HEK293 (cell line): ENCODE measurements around the gene CCNT2.
"Not testable (repeated sequence)": the region's sequence is repeated elsewhere in the genome, so short reads cannot be mapped to it uniquely, and the experiment has no call there.

Experiments
- CTCF ChIA-PET: fragments of 350-600 bp; formaldehyde crosslinking; extraction: SDS; loops from one replicate; lab custom pipeline; 2021; ENCODE audit warnings: antibody characterized with exemption; lab: Yijun Ruan, JAX
- POLR2A ChIA-PET: fragments of 300-600 bp; formaldehyde crosslinking; extraction: SDS; loops from one replicate; lab custom pipeline; 2020; ENCODE audit warnings: antibody characterized with exemption, inconsistent platforms; lab: Yijun Ruan, JAX
- H3K27ac ChIP-seq: fragments of 200-500 bp; sonication (Bioruptor generic); 2 replicates; pipeline ENCODE4 v1.5.1; 2014; ENCODE audit warnings: low read depth, low read length, control low read depth, inconsistent platforms; ENCODE audit errors: extremely low read depth
- H3K36me3 ChIP-seq, 2 experiments: fragments of 200-500 bp in 1 of 2; sonication (Bioruptor generic) in 1 of 2; 1 replicate in 1 of 2; 2 replicates in 1 of 2; pipeline ENCODE4 v1.5.1; 2014 to 2017; ENCODE audit warnings: inconsistent platforms in 2 of 2, low read length in 2 of 2; ENCODE audit not compliant: control insufficient read depth in 2 of 2, insufficient read depth in 1 of 2
- H3K4me1 ChIP-seq: fragments of 200-500 bp; sonication (Bioruptor generic); 2 replicates; pipeline ENCODE4 v1.5.1; 2014; ENCODE audit warnings: mild to moderate bottlenecking, low read length, inconsistent platforms; ENCODE audit not compliant: control insufficient read depth, insufficient read depth
- H3K4me3 ChIP-seq: 2 replicates; pipeline ENCODE4 v1.5.1; 2011; ENCODE audit warnings: low read depth, mild to moderate bottlenecking, control low read depth, low read length, moderate library complexity
- H3K9me3 ChIP-seq: fragments of 200-500 bp; sonication (Bioruptor generic); 2 replicates; pipeline ENCODE4 v1.5.1; 2014; ENCODE audit warnings: low read depth, low read length, inconsistent platforms; ENCODE audit not compliant: control insufficient read depth, insufficient read depth
- BCL11A ChIP-seq: fragments of 450-650 bp; formaldehyde crosslinking; IDR thresholded peaks from 2 replicates; pipeline ENCODE4 v1.5.1; 2016; ENCODE audit warnings: low read depth, missing biosample characterization, missing genetic modification characterization
- GLIS2 ChIP-seq: fragments of 450-650 bp; formaldehyde crosslinking; IDR thresholded peaks from 2 replicates; pipeline ENCODE4 v1.5.1; 2016; ENCODE audit warnings: missing biosample characterization, missing genetic modification characterization
- ZNF148 ChIP-seq: fragments of 450-650 bp; formaldehyde crosslinking; IDR thresholded peaks from 2 replicates; pipeline ENCODE4 v1.5.0; 2017; ENCODE audit warnings: missing biosample characterization, missing genetic modification characterization, borderline replicate concordance
- ZNF169 ChIP-seq: fragments of 450-650 bp; formaldehyde crosslinking; IDR thresholded peaks from 2 replicates; pipeline ENCODE4 v1.5.1; 2016; ENCODE audit warnings: missing biosample characterization, missing genetic modification characterization
- ZNF202 ChIP-seq: fragments of 450-650 bp; formaldehyde crosslinking; IDR thresholded peaks from 2 replicates; pipeline ENCODE4 v1.5.1; 2016; ENCODE audit warnings: missing biosample characterization, missing genetic modification characterization, borderline replicate concordance
- ZNF423 ChIP-seq: fragments of 450-650 bp; formaldehyde crosslinking; IDR thresholded peaks from 2 replicates; pipeline ENCODE4 v1.5.1; 2016; ENCODE audit warnings: missing biosample characterization, missing genetic modification characterization
- ZNF518A ChIP-seq: fragments of 450-650 bp; formaldehyde crosslinking; conservative IDR thresholded peaks from 2 replicates; pipeline ENCODE4 v1.5.1; 2016; ENCODE audit warnings: low read depth, missing biosample characterization, missing genetic modification characterization
- ZNF530 ChIP-seq: fragments of 450-650 bp; formaldehyde crosslinking; IDR thresholded peaks from 2 replicates; pipeline ENCODE4 v1.5.1; 2016; ENCODE audit warnings: low read depth, missing biosample characterization, missing genetic modification characterization
- ZNF776 ChIP-seq: fragments of 450-650 bp; formaldehyde crosslinking; IDR thresholded peaks from 2 replicates; pipeline ENCODE4 v1.5.0; 2017; ENCODE audit warnings: missing biosample characterization, missing genetic modification characterization, borderline replicate concordance
- TF ChIP-seq, protein P1 (sequence below): fragments of 450-650 bp; formaldehyde crosslinking; IDR thresholded peaks from 2 replicates; pipeline ENCODE4 v1.5.1; 2016; ENCODE audit warnings: missing biosample characterization, missing genetic modification characterization, low read depth
- TF ChIP-seq, protein P2 (sequence below): fragments of 450-650 bp; formaldehyde crosslinking; IDR thresholded peaks from 2 replicates; pipeline ENCODE4 v1.5.1; 2016; ENCODE audit warnings: missing biosample characterization, missing genetic modification characterization

Gene CCNT2

DNA sequence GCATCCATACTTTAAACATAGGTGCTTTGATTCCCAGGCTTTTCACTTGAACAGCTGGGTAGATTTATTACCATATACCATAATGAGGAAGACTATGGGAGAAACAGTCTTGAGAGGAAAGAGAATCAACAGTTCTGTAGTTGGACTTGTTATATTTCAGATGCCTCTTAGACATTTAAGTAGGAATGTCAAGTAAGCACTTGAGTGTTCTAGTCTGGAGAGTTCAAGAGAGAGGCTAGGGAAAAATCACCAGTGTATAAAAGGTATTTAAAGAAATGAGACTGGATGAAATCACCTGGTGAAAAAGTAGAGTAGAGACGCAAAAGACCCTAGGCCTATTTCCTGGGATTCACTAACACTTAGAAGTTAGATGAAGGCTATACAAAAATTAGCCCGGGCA, 13.5 kb upstream of the CCNT2 start (continued):
- TF ChIP-seq, protein P1, sequence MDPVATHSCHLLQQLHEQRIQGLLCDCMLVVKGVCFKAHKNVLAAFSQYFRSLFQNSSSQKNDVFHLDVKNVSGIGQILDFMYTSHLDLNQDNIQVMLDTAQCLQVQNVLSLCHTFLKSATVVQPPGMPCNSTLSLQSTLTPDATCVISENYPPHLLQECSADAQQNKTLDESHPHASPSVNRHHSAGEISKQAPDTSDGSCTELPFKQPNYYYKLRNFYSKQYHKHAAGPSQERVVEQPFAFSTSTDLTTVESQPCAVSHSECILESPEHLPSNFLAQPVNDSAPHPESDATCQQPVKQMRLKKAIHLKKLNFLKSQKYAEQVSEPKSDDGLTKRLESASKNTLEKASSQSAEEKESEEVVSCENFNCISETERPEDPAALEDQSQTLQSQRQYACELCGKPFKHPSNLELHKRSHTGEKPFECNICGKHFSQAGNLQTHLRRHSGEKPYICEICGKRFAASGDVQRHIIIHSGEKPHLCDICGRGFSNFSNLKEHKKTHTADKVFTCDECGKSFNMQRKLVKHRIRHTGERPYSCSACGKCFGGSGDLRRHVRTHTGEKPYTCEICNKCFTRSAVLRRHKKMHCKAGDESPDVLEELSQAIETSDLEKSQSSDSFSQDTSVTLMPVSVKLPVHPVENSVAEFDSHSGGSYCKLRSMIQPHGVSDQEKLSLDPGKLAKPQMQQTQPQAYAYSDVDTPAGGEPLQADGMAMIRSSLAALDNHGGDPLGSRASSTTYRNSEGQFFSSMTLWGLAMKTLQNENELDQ (tag by site-specific recombination), result no peak
- TF ChIP-seq ZNF148 (no peak), ZNF530 (tag by site-specific recombination) (no peak), BCL11A (tag by site-specific recombination) (no peak)
- TF ChIP-seq, protein P2, sequence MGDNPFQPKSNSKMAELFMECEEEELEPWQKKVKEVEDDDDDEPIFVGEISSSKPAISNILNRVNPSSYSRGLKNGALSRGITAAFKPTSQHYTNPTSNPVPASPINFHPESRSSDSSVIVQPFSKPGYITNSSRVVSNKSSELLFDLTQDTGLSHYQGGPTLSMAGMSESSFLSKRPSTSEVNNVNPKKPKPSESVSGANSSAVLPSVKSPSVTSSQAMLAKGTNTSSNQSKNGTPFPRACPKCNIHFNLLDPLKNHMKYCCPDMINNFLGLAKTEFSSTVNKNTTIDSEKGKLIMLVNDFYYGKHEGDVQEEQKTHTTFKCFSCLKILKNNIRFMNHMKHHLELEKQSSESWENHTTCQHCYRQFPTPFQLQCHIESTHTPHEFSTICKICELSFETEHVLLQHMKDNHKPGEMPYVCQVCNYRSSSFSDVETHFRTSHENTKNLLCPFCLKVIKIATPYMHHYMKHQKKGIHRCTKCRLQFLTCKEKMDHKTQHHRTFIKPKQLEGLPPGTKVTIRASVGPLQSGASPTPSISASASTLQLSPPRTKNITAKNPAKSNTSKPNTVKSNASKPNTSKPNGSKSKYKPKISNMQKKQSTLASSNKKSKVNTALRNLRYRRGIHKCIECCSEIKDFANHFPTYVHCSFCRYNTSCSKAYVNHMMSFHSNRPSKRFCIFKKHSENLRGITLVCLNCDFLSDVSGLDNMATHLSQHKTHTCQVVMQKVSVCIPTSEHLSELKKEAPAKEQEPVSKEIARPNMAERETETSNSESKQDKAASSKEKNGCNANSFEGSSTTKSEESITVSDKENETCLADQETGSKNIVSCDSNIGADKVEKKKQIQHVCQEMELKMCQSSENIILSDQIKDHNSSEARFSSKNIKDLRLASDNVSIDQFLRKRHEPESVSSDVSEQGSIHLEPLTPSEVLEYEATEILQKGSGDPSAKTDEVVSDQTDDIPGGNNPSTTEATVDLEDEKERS (tag by site-specific recombination), result no peak

DNA sequence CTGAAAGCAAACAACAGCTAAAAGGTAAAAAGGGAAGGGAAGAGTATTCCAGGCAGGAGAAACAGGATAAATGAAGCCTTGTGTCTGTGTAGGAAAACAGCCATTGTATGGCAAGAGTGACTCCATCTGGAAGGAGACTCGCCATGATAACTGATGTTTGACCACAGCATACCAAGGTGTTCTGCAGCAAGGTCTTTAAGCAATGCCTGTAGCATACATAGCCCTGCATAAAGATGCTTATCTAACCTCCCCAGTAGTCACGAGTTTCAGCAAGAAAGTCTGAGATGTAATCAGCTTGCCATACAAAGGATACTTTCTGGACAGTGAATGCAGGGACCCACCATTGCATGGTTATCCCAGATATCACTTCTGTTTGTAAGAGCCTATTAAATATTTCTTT, 11.9 kb upstream of the CCNT2 start:
- Histone ChIP-seq H3K4me1 (no peaks in the 10 kb centered on the region), H3K27ac (no peak overlapping the region), H3K36me3 (no peaks in the 10 kb centered on the region), H3K9me3 (no peaks in the 10 kb centered on the region), H3K4me3 (no peak overlapping the region)
- ChIA-PET POLR2A (no interaction called here), CTCF (no interaction called here)
- no peak for TF ChIP-seq ZNF518A (tag by site-specific recombination)
- no peak for TF ChIP-seq ZNF169 (tag by site-specific recombination)
- no peak for TF ChIP-seq ZNF776
- no peak for TF ChIP-seq ZNF202 (tag by site-specific recombination)
- TF ChIP-seq ZNF423, result no peak
- TF ChIP-seq GLIS2 (tag by site-specific recombination), result no peak
- TF ChIP-seq ZNF148, result no peak

- POLR2A ChIA-PET, CTCF ChIA-PET, H3K9me3 ChIP-seq, H3K4me3 ChIP-seq, H3K27ac ChIP-seq, H3K36me3 ChIP-seq, H3K4me1 ChIP-seq: not testable (repeated sequence)
Measured at GRCh38 chr2:134907441-134908116, 11.0 kb upstream of the CCNT2 start.
